22Rv1 (cell line): ENCODE measurements around the gene SSH2.

Experiments used
- CTCF ChIP-seq: fragments of 450-650 bp; IDR thresholded peaks from 2 replicates; pipeline ENCODE4 v1.5.1; 2017; ENCODE audit warnings: mild to moderate bottlenecking
- ZFX ChIP-seq: fragments of 450-650 bp; IDR thresholded peaks from 2 replicates; pipeline ENCODE4 v1.6.1; 2017; ENCODE audit warnings: antibody characterized with exemption, borderline replicate concordance

GRCh38 chr17:29693751-29694150 is 236.3 kb downstream of the SSH2 start:
- TF ChIP-seq ZFX (no peak), CTCF (no peak)
